Measurements from ENCODE around the gene FBP1.

The FBP1 gene

GRCh38 chr9:94655739-94656138, 16.4 kb upstream of the FBP1 start:
- DNase-seq, result no peak

DNA sequence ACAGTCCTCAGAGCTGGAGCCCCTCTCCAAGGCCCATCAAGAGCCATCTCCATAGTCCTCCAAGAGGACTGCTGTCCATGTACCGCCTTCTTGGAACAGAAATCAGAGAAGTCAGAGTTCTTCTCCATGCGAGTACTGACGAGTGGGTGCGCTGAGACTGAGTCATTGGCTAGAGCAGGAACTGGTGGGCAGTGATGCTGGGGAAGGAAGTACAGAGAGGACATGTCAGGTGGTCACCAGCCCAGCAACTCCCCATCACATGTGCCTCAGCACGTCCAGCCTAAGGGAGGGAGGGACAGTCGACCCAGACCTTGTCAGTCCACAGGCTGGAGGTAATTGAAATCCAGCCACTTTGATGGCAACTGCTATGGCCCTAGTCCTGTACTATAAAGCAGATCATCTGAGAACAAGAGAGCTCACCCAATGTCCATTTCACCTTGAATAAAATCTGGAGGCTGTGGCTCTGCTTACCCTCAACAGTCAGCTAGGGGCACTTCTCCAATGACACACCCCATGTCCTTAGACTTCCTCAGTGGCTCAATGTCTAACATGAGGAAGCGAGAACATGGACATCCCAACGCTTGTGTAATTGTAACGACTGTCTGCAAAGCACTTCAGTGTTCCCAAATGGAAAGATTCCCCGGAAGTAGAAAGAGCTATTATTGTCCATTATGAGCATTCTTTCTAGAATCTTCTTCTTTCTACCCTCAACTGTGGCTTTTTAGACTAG, 15.0 kb upstream of the FBP1 start:
- no peak for DNase-seq

- no peak for DNase-seq
These were observed 11.6 kb upstream of the FBP1 start for GRCh38 chr9:94650949-94651348.

DNA sequence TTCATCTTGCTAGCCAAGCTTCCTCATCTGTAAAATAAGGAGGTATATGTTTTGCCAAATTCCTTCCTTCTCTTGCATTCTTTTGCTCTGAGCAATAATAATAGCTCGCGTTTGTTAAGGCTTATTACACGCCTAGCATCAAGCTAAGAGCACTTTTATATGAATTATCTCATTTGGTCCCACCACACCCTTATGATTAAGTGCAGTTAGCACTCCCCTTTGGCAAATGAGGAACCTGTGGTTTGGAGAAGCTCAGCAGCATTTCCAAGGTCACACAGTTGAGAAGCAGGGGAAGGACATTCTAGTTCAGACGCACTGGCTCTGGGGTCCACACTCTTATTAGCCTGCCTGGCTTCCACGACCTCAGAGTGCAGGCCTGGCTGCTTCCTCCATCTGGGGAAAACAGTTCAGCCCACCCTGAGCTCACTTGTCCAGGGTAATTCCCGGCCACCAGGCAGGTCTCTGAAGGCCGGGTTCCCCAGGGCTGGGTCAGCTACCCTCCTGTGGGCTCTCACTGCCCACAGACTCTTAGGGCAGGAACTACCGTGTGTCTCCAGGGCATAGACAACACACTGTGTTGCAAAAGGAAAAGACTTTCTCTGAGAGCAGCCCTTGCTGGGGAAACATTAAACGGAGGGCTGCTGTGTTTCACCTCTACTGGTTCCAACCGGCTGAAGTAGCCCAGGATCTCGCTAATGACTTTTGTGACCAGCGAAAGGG, 9.9 kb upstream of the FBP1 start:
- DNase-seq, result peak; percentile 90

DNA sequence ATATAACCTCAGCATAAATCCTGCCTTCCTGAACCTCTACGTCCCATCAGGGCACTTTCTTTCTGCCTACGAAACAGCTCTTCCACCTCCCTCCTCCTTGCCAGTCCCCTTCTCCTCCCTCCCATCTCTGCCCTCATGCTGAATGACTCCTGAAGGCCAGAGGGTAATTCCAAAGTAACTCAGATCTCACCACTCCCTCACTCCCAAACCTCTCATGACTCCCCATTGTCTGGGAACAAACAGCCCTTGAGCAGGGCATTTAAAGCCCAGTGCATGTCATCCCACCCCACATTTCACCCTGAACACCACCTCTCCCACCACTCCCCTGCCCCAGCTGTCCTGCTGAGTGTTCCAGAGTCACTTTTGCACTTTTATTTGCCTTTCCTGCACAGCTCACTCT, 8.9 kb upstream of the FBP1 start:
- DNase-seq, result no peak

- no peak for DNase-seq
These were observed 6.6 kb upstream of the FBP1 start for GRCh38 chr9:94645901-94646300.

GRCh38 chr9:94644543-94644942, 5.2 kb upstream of the FBP1 start:
- DNase-seq, result no peak

DNA sequence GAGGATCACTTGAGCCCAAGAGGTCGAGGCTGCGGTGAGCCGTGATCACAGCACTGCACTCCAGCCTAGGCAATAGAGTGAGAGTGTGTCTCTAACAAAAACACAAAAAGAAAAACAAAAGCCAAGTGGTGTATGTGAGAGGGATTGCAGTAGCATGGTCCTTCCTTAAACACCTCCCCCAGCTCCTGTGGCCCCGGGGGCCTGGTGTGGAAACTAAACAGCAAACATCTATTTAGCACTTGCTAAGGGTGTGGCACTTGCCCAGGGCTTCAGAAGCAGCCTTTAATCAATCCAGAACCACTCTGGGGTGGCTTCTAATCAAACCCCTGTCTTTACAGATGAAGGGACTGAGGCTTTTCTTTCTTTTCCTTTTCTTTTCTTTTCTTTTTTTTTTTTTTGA, 4.4 kb upstream of the FBP1 start:
- no peak for DNase-seq

GRCh38 chr9:94643176-94643575, 3.9 kb upstream of the FBP1 start:
- DNase-seq, result no peak

- no peak for DNase-seq
These were observed 3.2 kb upstream of the FBP1 start for GRCh38 chr9:94642501-94642900.

GRCh38 chr9:94639999-94640376, 670 bp upstream of the FBP1 start:
- no peak for DNase-seq

- DNase-seq, result no peak
These were observed 820 bp downstream of the FBP1 start for GRCh38 chr9:94638335-94639060.

GRCh38 chr9:94632737-94633136, 6.6 kb downstream of the FBP1 start:
- DNase-seq, result no peak

DNA sequence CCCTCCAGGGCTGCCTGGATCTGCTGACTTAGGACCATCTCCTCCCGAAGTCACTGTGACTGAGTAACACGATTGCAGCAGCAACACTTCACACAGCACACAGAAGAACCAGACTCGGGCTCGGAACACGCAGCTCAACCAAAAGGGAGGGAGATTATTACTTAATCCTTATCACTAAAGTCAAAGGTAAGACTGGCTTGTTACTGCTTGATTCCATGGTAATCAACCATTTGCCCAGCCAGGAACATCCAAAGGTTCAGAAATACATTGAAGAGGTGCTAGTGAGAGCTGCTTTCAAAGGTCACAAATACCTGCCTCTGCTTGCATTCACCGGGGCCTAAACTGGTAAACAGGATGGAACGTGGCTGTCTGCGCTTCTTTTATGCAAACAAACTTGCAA, 7.7 kb downstream of the FBP1 start:
- DNase-seq, result no peak

- no peak for DNase-seq
These were observed 8.5 kb downstream of the FBP1 start for GRCh38 chr9:94630833-94631232.

DNA sequence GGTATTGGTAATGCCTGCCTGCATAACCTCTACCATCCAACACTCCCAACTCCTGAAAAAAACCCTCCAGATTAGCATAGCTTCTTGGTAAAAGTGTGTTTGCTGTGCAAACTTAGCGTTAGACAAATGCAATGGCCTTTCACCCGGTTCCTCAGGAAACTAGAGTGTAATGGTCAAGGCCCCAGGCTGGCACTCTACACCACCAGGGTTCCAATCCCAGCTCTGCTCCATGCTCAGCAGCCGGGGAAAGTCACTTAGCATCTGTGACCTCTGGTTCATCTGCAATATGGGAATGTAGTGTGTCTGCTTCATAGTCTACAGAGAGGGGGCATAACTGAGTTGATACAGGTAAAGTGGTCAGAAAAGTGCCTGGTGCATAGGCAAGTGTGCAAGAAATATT, 9.0 kb downstream of the FBP1 start:
- no peak for DNase-seq

GRCh38 chr9:94627287-94627686, 12.0 kb downstream of the FBP1 start:
- no peak for DNase-seq

- DNase-seq, result no peak
These were observed 13.5 kb downstream of the FBP1 start for GRCh38 chr9:94625835-94626234.

GRCh38 chr9:94624629-94625028, 14.7 kb downstream of the FBP1 start:
- no peak for DNase-seq

DNA sequence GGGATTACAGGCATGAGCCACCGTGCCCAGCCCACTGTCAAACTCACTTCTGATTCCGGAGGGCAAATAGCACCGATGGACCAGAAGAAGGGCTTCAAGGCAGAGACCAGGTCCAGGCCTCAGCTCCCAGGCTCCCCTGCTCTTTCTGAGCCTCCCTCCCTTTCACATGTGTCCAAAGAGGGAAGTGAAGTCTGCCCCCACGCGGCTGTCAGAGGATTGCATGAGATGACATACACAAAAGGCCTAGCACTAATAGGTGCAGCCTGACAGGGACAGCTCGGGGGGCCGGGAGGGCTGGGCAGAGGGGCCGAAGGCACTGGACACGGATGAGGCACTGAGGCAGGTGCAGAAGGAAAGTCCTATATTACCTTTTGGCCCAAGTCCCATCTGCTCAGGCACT, 16.1 kb downstream of the FBP1 start:
- peak; percentile 75 for DNase-seq

GRCh38 chr9:94622087-94622800, 17.1 kb downstream of the FBP1 start:
- no peak for DNase-seq

DNA sequence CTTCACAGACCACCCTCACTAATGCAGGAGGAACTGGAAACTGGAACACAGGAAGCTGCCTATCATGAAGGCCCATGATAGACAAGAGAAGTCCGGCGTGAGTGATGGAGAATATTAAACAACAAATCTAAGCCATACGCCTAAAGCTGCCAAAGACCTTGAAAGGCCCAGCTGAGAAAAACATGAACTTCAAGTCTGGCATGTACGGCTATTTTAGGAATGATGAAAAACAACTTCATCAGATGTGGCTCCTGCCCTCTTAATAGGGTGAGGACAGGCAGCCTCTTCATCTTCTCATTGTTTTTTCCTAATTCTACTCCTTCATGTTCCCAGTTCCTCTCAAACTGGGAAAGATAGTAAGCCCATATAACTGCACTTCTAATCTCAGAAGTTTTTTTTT, 20.3 kb downstream of the FBP1 start:
- DNase-seq, result no peak

GRCh38 chr9:94613003-94613402, 26.3 kb downstream of the FBP1 start:
- peak; percentile 15 for DNase-seq
